Measurements from ENCODE around the gene CCDC34. TPM values are rescaled to one million over a fixed set of nuclear protein-coding genes. Genes with fewer than 3 reads are reported as not detected.
"Not testable (repeated sequence)": the region's sequence is repeated elsewhere in the genome, so short reads cannot be mapped to it uniquely, and the experiment has no call there.

CCDC34 gene
- total and polyA plus RNA-seq, 8 donors, result 0.89 to 65.8 (median 7.0) TPM; not detected in 1

DNA sequence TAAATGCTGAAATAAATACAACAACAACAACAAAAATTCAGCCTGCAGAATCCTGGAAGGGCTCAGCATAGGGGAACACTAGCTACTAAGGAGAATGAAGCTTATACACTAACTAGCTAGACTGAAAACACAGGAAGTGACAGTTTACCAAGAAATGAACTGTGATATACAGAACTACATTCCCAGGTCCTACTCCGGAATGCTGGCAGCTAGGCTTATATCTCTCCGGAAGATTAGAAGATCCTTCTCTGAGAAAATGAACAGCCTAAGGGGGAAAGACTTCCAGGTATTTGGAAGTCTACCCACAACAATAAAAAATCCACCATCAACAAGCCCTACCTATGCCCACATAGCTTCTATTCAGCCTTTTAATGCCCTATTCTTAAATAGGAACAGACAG is 31.0 kb downstream of the CCDC34 start:
- intact Hi-C loops (cut with DNase I; ENCODE audit: low total_unique reads), result no loop called here
- TF ChIP-seq POLR2A (IDR thresholded peaks at IDR 0.05), result no peak
- no peak for TF ChIP-seq POLR2AphosphoS5 (IDR thresholded peaks at IDR 0.05)
- TF ChIP-seq, protein P1, sequence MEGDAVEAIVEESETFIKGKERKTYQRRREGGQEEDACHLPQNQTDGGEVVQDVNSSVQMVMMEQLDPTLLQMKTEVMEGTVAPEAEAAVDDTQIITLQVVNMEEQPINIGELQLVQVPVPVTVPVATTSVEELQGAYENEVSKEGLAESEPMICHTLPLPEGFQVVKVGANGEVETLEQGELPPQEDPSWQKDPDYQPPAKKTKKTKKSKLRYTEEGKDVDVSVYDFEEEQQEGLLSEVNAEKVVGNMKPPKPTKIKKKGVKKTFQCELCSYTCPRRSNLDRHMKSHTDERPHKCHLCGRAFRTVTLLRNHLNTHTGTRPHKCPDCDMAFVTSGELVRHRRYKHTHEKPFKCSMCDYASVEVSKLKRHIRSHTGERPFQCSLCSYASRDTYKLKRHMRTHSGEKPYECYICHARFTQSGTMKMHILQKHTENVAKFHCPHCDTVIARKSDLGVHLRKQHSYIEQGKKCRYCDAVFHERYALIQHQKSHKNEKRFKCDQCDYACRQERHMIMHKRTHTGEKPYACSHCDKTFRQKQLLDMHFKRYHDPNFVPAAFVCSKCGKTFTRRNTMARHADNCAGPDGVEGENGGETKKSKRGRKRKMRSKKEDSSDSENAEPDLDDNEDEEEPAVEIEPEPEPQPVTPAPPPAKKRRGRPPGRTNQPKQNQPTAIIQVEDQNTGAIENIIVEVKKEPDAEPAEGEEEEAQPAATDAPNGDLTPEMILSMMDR (IDR thresholded peaks at IDR 0.05), result no peak
- TF ChIP-seq EP300 (IDR thresholded peaks at IDR 0.05), result no peak
- Histone ChIP-seq H3K4me1 (peaks cover 0 to 4% (median 2%) of the 10 kb centered on the region in 4 donors), H3K36me3 (no peaks in the 10 kb centered on the region), H3K4me3 (no peak overlapping the region), H3K27me3 (no peaks in the 10 kb centered on the region), H3K9me3 (no peaks in the 10 kb centered on the region), H3K27ac (no peak overlapping the region)
- DNase-seq, result no peak
- 52 to 78% (median 60%) methylated on average over 2 of the region's 2 CpGs for WGBS, 5 donors

DNA sequence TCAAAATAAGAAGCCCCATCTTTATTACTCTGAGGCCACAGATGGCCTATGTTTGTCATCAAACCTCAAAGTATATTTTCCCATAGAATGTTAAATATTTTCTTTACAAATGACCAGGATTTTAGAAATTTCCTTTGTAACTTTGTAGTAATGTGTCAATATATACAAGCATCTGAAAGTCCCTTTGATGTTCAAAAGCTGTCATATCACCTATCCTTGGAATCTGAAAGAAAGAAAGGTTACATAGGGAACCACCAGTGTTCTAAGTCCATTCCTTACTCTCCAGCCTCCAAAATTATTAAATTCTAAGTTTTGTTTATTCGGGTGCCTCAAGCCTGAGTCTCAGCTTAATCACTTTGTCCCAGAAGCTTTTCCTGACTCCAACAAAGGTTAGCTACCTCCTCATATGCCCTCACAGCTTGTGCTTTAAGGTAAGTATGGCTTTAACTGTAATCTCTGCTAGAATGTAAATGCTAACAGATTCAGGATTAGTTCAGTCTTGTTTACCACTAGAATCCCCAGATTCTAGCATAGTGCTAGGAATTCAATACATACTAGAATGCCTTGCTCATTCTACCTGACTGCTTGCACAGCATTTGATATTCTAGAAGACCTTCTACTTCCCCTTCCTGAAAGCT is 32.3 kb downstream of the CCDC34 start:
- H3K9me3 ChIP-seq, result peaks cover 0 to 9% (median 4%) of the 10 kb centered on the region in 4 donors
- no peak overlapping the region for H3K4me3 ChIP-seq
- no peak for DNase-seq
- WGBS, 5 donors, result 91 to 94% (median 92%) methylated on average over 1 of the region's 1 CpG
- H3K27me3 ChIP-seq, result no peaks in the 10 kb centered on the region
- no peak overlapping the region for H3K27ac ChIP-seq
- H3K36me3 ChIP-seq, result no peaks in the 10 kb centered on the region
- no peak for TF ChIP-seq EP300 (IDR thresholded peaks at IDR 0.05)
- TF ChIP-seq POLR2AphosphoS5 (IDR thresholded peaks at IDR 0.05), result no peak
- TF ChIP-seq POLR2A (IDR thresholded peaks at IDR 0.05), result no peak
- TF ChIP-seq, protein P1 (IDR thresholded peaks at IDR 0.05), result no peak
- intact Hi-C loops (cut with DNase I; ENCODE audit: low total_unique reads), result no loop called here
- H3K4me1 ChIP-seq, result peaks cover 0 to 4% (median 2%) of the 10 kb centered on the region in 4 donors

DNA sequence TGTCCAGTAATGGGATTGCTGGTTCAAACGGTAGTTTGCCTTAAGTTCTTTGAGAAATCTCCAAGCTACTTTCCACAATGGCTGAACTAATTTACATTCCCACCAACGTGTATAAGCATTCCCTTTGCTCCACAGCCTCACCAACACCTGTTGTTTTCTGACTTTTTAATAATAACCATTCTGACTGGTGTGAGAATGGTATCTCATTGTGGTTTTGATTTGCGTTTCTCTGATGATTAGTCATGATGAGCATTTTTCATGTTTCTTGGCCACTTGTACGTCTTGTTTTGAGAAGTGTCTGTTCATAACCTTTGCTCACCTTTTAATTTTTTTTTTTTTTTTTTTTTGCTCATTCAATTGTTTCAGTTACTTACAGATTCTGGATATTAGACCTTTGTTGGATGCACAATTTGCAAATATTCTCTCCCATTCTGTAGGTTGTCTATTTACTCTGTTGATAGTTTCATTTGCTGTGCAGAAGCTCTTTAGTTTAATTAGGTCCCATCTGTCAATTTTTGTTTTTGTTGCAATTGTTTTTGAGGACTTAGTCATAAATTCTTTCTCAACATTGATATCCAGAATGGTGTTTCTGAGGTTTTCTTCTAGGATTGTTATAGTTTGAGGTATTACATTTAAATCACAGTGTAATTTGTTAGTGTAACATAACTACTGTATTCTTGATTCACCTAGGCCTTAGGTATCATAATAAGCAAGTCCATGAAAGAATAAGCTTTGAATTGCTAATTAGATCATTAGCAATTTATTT is 33.0 kb downstream of the CCDC34 start:
- Histone ChIP-seq H3K27me3 (no peaks in the 10 kb centered on the region), H3K36me3 (no peaks in the 10 kb centered on the region), H3K4me1 (peaks cover 0 to 4% (median 2%) of the 10 kb centered on the region in 4 donors), H3K9me3 (peaks cover 0 to 9% (median 4%) of the 10 kb centered on the region in 4 donors), H3K27ac (no peak overlapping the region), H3K4me3 (no peak overlapping the region)
- WGBS, 5 donors, result 80 to 90% (median 87%) methylated on average over 4 of the region's 4 CpGs
- intact Hi-C loops (cut with DNase I; ENCODE audit: low total_unique reads), result no loop called here
- no peak for DNase-seq
- no peak for TF ChIP-seq POLR2AphosphoS5 (IDR thresholded peaks at IDR 0.05)
- TF ChIP-seq, protein P1 (IDR thresholded peaks at IDR 0.05), result no peak
- TF ChIP-seq EP300 (IDR thresholded peaks at IDR 0.05), result no peak
- TF ChIP-seq POLR2A (IDR thresholded peaks at IDR 0.05), result no peak

DNA sequence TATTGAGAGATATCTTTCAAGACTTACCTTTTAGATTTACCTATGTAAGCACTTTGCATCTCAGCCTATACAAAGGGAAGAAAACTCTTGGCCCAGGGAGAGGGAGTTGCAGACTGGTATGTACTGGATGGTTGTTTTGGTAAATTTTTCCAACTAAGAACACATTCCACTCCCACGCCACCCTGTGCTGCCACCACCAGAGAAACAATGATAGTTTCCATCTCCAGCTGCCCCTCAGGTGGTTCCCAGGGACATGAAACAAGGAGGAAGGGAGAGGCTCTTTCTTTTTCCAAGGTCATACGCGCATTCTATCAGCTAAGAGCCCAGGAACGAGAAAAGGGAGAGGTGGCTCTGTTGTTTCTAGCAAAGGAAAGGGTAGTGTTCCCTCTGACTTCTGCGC is 34.4 kb downstream of the CCDC34 start:
- DNase-seq, result peak in 1 of 2 donors; percentile 15
- Histone ChIP-seq H3K36me3 (no peaks in the 10 kb centered on the region), H3K27ac (no peak overlapping the region), H3K9me3 (peaks cover 0 to 9% (median 4%) of the 10 kb centered on the region in 4 donors), H3K4me3 (no peak overlapping the region), H3K27me3 (no peaks in the 10 kb centered on the region), H3K4me1 (peaks cover 0 to 4% (median 2%) of the 10 kb centered on the region in 4 donors)
- no peak for TF ChIP-seq POLR2AphosphoS5 (IDR thresholded peaks at IDR 0.05)
- no peak for TF ChIP-seq EP300 (IDR thresholded peaks at IDR 0.05)
- no peak for TF ChIP-seq POLR2A (IDR thresholded peaks at IDR 0.05)
- TF ChIP-seq, protein P1 (IDR thresholded peaks at IDR 0.05), result no peak
- intact Hi-C loops (cut with DNase I; ENCODE audit: low total_unique reads), result no loop called here
- WGBS, 5 donors, result 40 to 71% (median 60%) methylated on average over 5 of the region's 5 CpGs

DNA sequence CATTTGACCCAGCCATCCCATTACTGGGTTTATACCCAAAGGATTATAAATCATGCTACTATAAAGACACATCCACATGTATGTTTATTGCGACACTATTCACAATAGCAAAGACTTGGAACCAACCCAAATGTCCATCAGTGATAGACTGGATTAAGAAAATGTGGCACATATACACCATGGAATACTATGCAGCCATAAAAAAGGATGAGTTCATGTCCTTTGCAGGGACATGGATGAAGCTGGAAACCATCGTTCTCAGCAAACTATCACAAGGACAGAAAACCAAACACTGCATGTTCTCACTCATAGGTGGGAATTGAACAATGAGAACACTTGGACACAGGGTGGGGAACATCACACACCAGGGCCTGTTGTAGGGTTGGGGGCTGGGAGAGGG is 36.0 kb downstream of the CCDC34 start:
- WGBS, 5 donors, result 91 to 95% (median 94%) methylated on average over 1 to 2 of the region's 2 CpGs
- H3K27me3 ChIP-seq, result not testable (repeated sequence)

DNA sequence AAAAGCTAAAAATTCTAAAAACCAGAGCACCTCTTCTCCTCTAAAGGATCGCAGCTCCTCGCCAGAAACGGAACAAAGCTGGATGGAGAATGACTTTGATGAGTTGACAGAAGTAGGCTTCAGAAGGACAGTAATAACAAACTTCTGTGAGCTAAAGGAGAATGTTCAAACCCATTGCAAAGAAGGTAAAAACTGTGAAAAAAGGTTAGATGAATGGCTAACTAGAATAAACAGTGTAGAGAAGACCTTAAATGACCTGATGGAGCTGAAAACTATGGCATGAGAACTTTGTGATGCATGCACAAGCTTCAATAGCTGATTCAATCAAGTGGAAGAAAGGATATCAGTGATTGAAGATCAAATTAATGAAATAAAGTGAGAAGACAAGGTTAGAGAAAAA is 40.8 kb downstream of the CCDC34 start:
- H3K27ac ChIP-seq; H3K27me3 ChIP-seq; DNase-seq; H3K36me3 ChIP-seq; H3K4me1 ChIP-seq; intact Hi-C loops (cut with DNase I; ENCODE audit: low total_unique reads); H3K9me3 ChIP-seq; H3K4me3 ChIP-seq: not testable (repeated sequence)
- 60 to 100% (median 81%) methylated on average over 3 of the region's 3 CpGs for WGBS, 5 donors

More for the DNA sequence above, 36.0 kb downstream of the CCDC34 start:
- H3K36me3 ChIP-seq; H3K27ac ChIP-seq; H3K9me3 ChIP-seq; H3K4me1 ChIP-seq; DNase-seq; H3K4me3 ChIP-seq; intact Hi-C loops (cut with DNase I; ENCODE audit: low total_unique reads): not testable (repeated sequence)

DNA sequence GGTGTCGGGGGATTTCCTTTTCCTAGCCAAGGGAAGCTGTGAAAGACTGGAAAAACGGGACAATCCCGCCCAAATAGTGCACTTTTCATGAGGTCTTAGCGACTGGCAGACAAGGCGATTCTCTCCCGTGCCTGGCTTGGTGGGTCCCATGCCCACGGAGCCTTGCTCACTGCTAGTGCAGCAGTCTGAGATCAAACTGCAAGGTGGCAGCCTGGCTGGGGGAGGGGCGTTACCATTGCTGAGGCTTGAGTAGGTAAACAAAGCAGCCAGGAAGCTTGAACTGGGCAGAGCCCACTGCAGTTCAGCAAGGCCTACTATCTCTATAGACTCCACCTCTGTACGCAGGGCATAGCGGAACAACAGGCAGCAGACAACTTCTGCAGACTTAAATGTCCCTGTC is 41.7 kb downstream of the CCDC34 start:
- H3K9me3 ChIP-seq; H3K27me3 ChIP-seq; H3K27ac ChIP-seq; H3K36me3 ChIP-seq; intact Hi-C loops (cut with DNase I; ENCODE audit: low total_unique reads); H3K4me1 ChIP-seq; H3K4me3 ChIP-seq: not testable (repeated sequence)
- peak; percentile 20 to 36 for DNase-seq
- 71 to 82% (median 76%) methylated on average over 10 of the region's 10 CpGs for WGBS, 5 donors

Measured in stomach (tissue), 9 donors.